ENCODE measurements around the gene TSPAN7.

DNA sequence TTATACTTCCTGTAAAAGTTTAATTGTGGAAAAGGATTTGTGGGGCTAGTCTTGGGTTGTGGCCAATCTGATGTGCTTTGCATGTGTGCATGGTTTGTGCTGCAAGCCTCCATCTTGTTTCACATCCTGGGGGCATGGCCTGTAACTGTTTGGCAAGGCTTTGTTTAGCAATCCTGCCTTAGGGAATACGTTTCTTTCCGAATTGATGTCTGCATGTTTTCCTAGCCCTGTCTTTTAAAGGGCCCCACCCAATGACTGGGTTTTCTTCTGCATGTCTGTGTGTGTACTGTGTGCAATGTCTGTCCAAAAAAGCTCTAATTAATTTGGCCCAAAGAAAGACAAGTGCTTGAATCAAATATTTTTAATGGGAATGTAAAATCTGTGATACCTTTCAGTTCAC, 165.3 kb downstream of the TSPAN7 start:
- TF ChIP-seq, protein P1, sequence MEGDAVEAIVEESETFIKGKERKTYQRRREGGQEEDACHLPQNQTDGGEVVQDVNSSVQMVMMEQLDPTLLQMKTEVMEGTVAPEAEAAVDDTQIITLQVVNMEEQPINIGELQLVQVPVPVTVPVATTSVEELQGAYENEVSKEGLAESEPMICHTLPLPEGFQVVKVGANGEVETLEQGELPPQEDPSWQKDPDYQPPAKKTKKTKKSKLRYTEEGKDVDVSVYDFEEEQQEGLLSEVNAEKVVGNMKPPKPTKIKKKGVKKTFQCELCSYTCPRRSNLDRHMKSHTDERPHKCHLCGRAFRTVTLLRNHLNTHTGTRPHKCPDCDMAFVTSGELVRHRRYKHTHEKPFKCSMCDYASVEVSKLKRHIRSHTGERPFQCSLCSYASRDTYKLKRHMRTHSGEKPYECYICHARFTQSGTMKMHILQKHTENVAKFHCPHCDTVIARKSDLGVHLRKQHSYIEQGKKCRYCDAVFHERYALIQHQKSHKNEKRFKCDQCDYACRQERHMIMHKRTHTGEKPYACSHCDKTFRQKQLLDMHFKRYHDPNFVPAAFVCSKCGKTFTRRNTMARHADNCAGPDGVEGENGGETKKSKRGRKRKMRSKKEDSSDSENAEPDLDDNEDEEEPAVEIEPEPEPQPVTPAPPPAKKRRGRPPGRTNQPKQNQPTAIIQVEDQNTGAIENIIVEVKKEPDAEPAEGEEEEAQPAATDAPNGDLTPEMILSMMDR (IDR thresholded peaks at IDR 0.05 in 8 of 11, conservative IDR thresholded peaks at IDR 0.05 in 3 of 11) = no peak
- TF ChIP-seq POLR2AphosphoS5 (IDR thresholded peaks at IDR 0.05) (no peak), POLR2A (IDR thresholded peaks at IDR 0.05) (no peak)

All from spleen (tissue), 7 donors.